Endothelial cell of umbilical vein (primary cell): ENCODE results near the gene ZNF362. TPM values are rescaled to one million over a fixed set of nuclear protein-coding genes. Genes with fewer than 3 reads are reported as not detected.

Source experiments
- BruUV-seq: library from RNA; stranded (reverse); fragments of 400-500 nt; replicated peaks from 2 replicates; lab custom pipeline; 2021; lab: Mats Ljungman, UMichigan
- CTCF ChIA-PET: fragments of 300-600, 350-600 bp; sonication (Branson Sonifier 250); formaldehyde crosslinking; loops from one replicate; lab custom pipeline; 2021; ENCODE audit warnings: antibody characterized with exemption, inconsistent platforms; lab: Charles Lee
- POLR2A ChIA-PET: fragments of 300-600, 350-600 bp; sonication (Branson Sonifier 250); formaldehyde crosslinking; loops from one replicate; lab custom pipeline; 2021; ENCODE audit warnings: antibody characterized with exemption, inconsistent platforms; lab: Charles Lee
- DNase-seq: peaks from one replicate; pipeline ENCODE4 v3.0.0-alpha.2; 2011; ENCODE audit warnings: low read depth, low spot score
- FAIRE-seq: peaks from 2 replicates; lab custom pipeline; 2011; peaks lifted over from hg19 to GRCh38; lab: Jason Lieb, UNC
- H2AFZ ChIP-seq: 2 replicates; pipeline ENCODE4 v1.6.0; 2012; ENCODE audit warnings: low read depth, low read length, control low read depth, inconsistent platforms
- H3K27ac ChIP-seq: 2 replicates; pipeline ENCODE4 v1.5.1; 2011; ENCODE audit warnings: low read depth, mild to moderate bottlenecking, control low read depth, low read length, moderate library complexity; ENCODE audit not compliant: insufficient read depth
- H3K27me3 ChIP-seq, 2 experiments: 2 replicates each; pipeline versions ENCODE4 v1.6.0 to v1.6.1; 2011; ENCODE audit warnings: low read length in 2 of 2, mixed read lengths in 1 of 2; ENCODE audit not compliant: control insufficient read depth in 2 of 2, insufficient read depth in 2 of 2
- H3K36me3 ChIP-seq, 2 experiments: 2 replicates in 1 of 2; 3 replicates in 1 of 2; pipeline ENCODE4 v1.5.1; 2011; ENCODE audit warnings: low read length in 2 of 2, mild to moderate bottlenecking in 1 of 2, moderate library complexity in 1 of 2; ENCODE audit not compliant: control insufficient read depth in 2 of 2, insufficient read depth in 2 of 2; ENCODE audit errors: extremely low read depth in 1 of 2
- H3K4me1 ChIP-seq: 3 replicates; pipeline ENCODE4 v1.5.1; 2011; ENCODE audit warnings: mild to moderate bottlenecking, low read length; ENCODE audit not compliant: control insufficient read depth, insufficient read depth; ENCODE audit errors: extremely low read depth
- H3K4me2 ChIP-seq: 2 replicates; pipeline ENCODE4 v1.6.1; 2011; ENCODE audit warnings: low read length, control low read depth, mixed read lengths; ENCODE audit not compliant: insufficient read depth
- H3K4me3 ChIP-seq, 3 experiments: fragments of 200-600 bp in 1 of 3; sonication (generic), shearing (Covaris generic) in 1 of 3; replicated peaks in 1 of 3; 2 replicates each; pipeline ENCODE4 v1.5.1; 2011 to 2016; ENCODE audit warnings: control low read depth in 3 of 3, low read length in 3 of 3, mild to moderate bottlenecking in 2 of 3, inconsistent platforms in 1 of 3, low read depth in 1 of 3, moderate library complexity in 1 of 3; ENCODE audit not compliant: insufficient read depth in 1 of 3
- H3K79me2 ChIP-seq: 2 replicates; pipeline ENCODE4 v1.6.0; 2012; ENCODE audit warnings: low read length, inconsistent platforms; ENCODE audit not compliant: control insufficient read depth, insufficient read depth
- H3K9ac ChIP-seq: replicated peaks from 2 replicates; pipeline ENCODE3; 2011; ENCODE audit warnings: low read length, control low read depth; ENCODE audit not compliant: insufficient read depth; ENCODE audit errors: extremely low read depth
- H3K9me1 ChIP-seq: replicated peaks from 3 replicates; pipeline ENCODE4 v1.6.0; 2011; ENCODE audit warnings: mild to moderate bottlenecking, low read length; ENCODE audit not compliant: control insufficient read depth, insufficient read depth; ENCODE audit errors: extremely low read depth
- H3K9me3 ChIP-seq: replicated peaks from 2 replicates; pipeline ENCODE4 v1.5.1; 2012; ENCODE audit warnings: low read length, inconsistent platforms; ENCODE audit not compliant: control insufficient read depth, insufficient read depth
- H4K20me1 ChIP-seq: replicated peaks from 2 replicates; pipeline ENCODE3; 2011; ENCODE audit warnings: mild to moderate bottlenecking, low read length; ENCODE audit not compliant: control insufficient read depth, insufficient read depth; ENCODE audit errors: extremely low read depth
- CTCF ChIP-seq, 2 donors: IDR thresholded peaks; 1 replicate in 1 of 2; 2 replicates in 1 of 2; pipeline ENCODE4 v1.5.1; 2011; ENCODE audit warnings: low read length in 2 of 2, mild to moderate bottlenecking in 2 of 2, moderate library complexity in 2 of 2, control low read depth in 1 of 2, inconsistent platforms in 1 of 2, low read depth in 1 of 2; ENCODE audit not compliant: insufficient read depth in 1 of 2; ENCODE audit errors: extremely low read depth in 1 of 2
- GATA2 ChIP-seq: IDR thresholded peaks from 2 replicates; pipeline ENCODE4 v1.7.0; 2011; ENCODE audit warnings: low read depth, mild to moderate bottlenecking, moderate library complexity, mixed read lengths, low read length; ENCODE audit not compliant: insufficient read length, insufficient read depth
- MYC ChIP-seq: IDR thresholded peaks from one replicate; pipeline ENCODE4 v1.6.1; 2011; ENCODE audit warnings: mild to moderate bottlenecking, low read depth, low read length
- POLR2A ChIP-seq: IDR thresholded peaks from 2 replicates; pipeline ENCODE4 v1.6.1; 2012; ENCODE audit warnings: low read depth, mild to moderate bottlenecking, control low read depth, low read length
- POLR2AphosphoS5 ChIP-seq: IDR thresholded peaks from 2 replicates; pipeline ENCODE4 v1.6.1; 2012; ENCODE audit warnings: low read depth, mild to moderate bottlenecking, control low read depth, low read length, moderate library complexity; ENCODE audit not compliant: insufficient read depth
- dilution Hi-C: fragments of 300-500 bp; cut with MboI; formaldehyde crosslinking; loops from one replicate; pipeline ENCODE4 v1.15.0; 2019; ENCODE audit warnings: low sequenced_read_pairs; ENCODE audit not compliant: extremely low pct_ligation_motif_present
- intact Hi-C: fragments of 100-400 bp; cut with micrococcal nuclease; formaldehyde crosslinking; loops from one replicate; pipeline ENCODE4 v1.10.0; 2022
- polyA plus RNA-seq, 4 experiments: library from polyadenylated mRNA; depleted of rRNA in 3 of 4; stranded (reverse) in 3 of 4; unstranded in 1 of 4; fragments of >200 nt; gene quantifications; 2 replicates each; pipeline versions ENCODE4 v1.2.1 to v1.2.3, GENCODE V29; 2011 to 2012; ENCODE audit warnings: missing spikeins in 1 of 4
- total RNA-seq: library from RNA; stranded (reverse); gene quantifications from 2 replicates; pipeline ENCODE4 v1.2.3, GENCODE V29; 2021
- TF ChIP-seq, protein P1 (sequence below): IDR thresholded peaks from 2 replicates; pipeline ENCODE4 v1.6.1; 2011; ENCODE audit not compliant: insufficient read depth, insufficient read length

The ZNF362 gene
- total and polyA plus RNA-seq, 2 donors (not counting 3 experiments of a cell fraction or from before 2014, with no cell fraction given), result 28.4 to 35.3 TPM

- POLR2A ChIA-PET, result no interaction called here
- no peak for DNase-seq
- no peak overlapping the region for H3K27ac ChIP-seq
- dilution Hi-C loops (no loop called here), intact Hi-C loops (no loop called here)
- BruUV-seq, result no TSS peak
- TF ChIP-seq CTCF (IDR thresholded peaks at IDR 0.05; ENCODE audit: extremely low read depth in 1 of 2, insufficient read depth in 1 of 2, low read depth in 1 of 2, low read length in 2 of 2), result no peak
- TF ChIP-seq, protein P1, sequence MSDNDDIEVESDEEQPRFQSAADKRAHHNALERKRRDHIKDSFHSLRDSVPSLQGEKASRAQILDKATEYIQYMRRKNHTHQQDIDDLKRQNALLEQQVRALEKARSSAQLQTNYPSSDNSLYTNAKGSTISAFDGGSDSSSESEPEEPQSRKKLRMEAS, result no peak
- TF ChIP-seq MYC, result no peak
- no peak for TF ChIP-seq POLR2A
- TF ChIP-seq POLR2AphosphoS5, result no peak
- no peak for TF ChIP-seq GATA2
- H3K79me2 ChIP-seq, result no peaks in the 10 kb centered on the region
- H3K27me3 ChIP-seq, result no peaks in the 10 kb centered on the region
- no peak overlapping the region for H3K4me2 ChIP-seq
- no peaks in the 10 kb centered on the region for H3K9me3 ChIP-seq
- H3K4me1 ChIP-seq, result peaks cover 5% of the 10 kb centered on the region
- no peak overlapping the region for H2AFZ ChIP-seq
- no peak overlapping the region for H3K4me3 ChIP-seq
- no peaks in the 10 kb centered on the region for H4K20me1 ChIP-seq
- CTCF ChIA-PET, result interaction anchor here (4.2 kb wide), 1 partner anchor 24 kb away, joined by 14 read pairs; no protein-coding TSS in a partner anchor
- FAIRE-seq, result no peak
- H3K9ac ChIP-seq, result no peak overlapping the region
- H3K36me3 ChIP-seq, result peaks cover 0 to 10% of the 10 kb centered on the region in 2 experiments
- H3K9me1 ChIP-seq, result no peaks in the 10 kb centered on the region
These were observed 15.6 kb downstream of the ZNF362 start for GRCh38 chr1:33271666-33272505.
